HPDE6-E6E7 (cell line): ENCODE results near the gene ZNF527.
A peak's percentile ranks its signal among the peaks of the same experiment; 100 is the strongest.
"Not testable (repeated sequence)": the region's sequence is repeated elsewhere in the genome, so short reads cannot be mapped to it uniquely, and the experiment has no call there.

Experiments
- DNase-seq: peaks from one replicate; pipeline ENCODE4 v3.0.0; 2011; ENCODE audit warnings: missing footprints; ENCODE audit errors: extremely low spot score

ZNF527 gene

DNA sequence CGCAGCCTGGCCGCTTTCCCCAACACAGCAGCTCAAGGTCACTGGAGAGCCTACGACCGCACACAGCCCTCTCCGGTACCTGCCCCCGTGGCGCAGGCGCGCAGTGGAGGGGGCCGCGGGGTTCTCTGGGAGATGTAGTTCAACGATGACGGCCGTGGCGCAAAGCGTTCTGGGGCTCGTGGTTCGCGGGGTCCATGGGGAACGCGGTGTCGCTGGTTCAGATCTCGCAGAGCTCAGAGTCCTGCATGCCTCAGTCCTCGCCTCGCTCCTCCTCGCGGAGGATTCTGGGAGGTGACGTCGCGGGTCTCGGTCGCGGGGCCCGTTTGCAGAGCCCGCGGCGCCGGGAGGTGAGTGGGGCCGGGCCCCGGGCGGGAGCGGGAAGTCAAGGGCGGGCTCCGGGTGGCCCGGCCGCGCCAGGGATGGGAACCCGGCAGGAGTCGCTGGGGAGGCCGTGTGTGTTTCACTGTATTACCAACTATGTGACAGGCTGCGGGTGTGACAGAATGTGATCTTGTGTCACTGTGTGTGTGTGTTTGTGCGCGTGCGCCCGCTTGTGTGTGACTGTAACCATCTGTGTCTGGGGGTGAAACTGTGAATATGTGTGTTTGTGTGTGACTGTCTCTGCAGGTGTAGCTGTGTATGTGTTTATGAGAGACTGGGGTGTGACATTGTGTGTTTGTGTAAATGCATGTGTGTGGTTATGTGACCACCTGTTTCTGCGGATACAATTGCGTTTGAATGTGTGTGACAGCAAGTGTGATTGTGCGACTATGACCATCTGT is at the start of gene ZNF527:
Gene ZNF527 (plus strand): TSS at position 220 of the 782 bp plus-strand sequence. CDS start 3,100 bp downstream, outside the sequence.
- peak; percentile 95 for DNase-seq

DNA sequence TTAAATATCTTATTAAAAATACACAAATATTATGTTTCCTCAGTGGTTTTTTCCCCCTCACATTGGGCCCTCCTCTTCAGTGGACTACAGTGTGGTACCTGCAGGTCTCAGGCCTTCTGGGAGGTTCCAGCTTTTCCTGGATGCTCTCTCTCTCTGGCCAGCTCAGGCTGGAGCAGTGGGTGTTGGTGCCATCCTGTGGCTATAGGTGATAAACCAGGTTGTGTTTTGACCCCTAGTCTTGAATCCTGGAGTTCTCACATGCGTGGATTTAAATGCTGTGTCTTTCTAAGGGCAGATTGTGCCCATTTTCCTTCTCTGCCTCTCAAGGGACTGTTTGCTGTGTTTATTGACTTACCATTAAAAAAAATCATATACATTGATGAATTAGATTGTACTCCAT is 41.2 kb upstream of the ZNF527 start:
- peak; percentile 6 for DNase-seq

DNA sequence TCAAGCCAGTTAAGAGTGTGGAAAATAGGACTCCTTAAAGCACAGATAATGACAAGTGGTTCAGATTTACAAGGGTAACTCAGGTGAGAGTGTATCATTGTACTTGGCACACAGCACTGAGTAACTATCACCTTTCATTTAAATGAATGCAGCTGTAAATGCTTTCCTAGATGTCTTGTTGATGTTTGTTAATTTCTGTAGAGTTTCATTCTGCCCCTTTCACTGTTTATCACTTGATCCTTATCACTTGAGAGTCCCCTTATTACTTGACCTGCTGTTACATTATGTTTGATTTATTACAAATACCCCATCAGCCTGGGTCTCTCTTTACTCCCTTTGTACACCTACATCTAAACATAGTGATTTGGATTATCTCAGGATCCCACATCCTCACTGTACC is 38.1 kb upstream of the ZNF527 start:
- DNase-seq: no peak

DNA sequence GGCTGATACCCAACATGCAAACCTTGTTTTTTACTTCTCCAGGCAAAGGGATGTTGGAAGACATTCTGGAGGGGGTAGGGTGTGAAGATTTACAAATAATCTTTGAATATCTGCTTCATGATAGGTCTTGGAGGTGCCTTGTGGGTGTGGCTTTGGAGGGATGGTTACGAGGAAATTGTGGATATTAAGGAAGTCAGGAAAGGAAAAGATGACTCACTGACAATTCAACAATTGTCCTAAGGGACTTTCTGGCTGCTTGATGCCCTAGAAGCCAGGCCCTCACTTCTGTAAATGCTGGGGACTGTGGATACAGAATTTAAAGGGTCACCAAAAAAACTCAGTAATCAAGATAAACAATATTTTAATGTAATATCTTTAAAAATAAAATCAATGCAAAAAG is 37.4 kb upstream of the ZNF527 start:
- no peak for DNase-seq

DNA sequence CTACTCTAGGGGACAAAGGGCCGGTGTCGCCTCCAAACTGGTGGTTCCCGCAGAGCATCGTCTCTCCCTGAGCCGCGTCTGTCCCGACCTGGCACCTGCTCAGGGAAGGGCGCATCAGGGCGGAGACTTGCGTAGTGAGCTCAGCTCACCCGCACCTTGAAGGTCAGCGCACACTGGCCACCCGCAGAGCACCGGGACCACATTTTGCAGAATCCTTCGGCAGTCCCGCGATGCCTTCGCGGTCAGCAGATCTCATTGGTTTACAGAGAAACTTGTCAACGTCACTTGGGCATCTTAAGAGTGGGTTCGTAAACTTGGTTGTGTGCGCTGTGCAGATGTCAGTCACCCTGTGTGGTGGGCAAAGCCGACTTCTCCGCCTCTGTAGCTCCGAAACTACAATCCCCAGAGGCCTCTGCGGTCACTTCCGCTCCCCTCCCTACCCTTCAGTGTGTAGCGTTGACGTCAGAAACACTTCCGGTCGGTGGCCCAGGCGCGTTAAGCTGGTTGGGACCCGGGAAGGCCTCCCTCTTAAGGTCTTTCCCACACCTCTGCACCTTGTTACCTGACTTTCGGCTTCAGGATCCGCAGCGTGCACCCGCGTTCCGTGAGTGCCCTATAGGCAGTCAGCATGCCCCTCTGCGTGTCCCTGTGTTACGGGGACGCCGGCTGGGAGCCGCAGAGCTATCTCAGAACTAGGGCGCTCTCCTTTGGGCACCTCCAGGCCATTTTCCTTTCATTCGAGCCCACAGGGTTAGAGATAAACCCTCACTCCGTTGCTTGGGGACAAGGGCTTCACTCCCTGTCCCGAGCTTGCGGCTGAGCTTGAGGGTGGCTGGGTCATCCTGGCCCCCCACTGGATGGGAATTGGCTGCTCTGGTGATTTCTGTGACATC is 36.5 kb upstream of the ZNF527 start:
- peak; percentile 90 for DNase-seq

DNA sequence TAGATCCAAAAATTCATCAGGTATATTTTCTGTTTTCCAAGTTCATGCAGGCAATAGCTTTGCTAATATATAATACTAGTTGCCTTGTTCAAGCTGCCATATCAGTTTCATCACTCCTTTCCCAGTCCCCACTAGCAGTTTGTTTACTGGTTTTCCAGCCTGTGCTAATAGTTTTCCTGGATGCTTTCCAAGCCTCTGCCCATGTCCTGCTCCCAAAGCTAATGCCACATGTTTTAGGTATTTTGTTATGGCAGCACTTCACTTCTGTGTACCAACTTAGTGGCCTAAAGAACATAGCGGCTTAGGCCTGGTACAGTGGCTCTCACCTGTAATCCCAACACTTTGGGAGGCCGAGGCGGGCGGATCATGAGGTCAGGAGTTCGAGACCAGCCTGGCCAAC is 28.1 kb upstream of the ZNF527 start:
- DNase-seq: no peak

DNA sequence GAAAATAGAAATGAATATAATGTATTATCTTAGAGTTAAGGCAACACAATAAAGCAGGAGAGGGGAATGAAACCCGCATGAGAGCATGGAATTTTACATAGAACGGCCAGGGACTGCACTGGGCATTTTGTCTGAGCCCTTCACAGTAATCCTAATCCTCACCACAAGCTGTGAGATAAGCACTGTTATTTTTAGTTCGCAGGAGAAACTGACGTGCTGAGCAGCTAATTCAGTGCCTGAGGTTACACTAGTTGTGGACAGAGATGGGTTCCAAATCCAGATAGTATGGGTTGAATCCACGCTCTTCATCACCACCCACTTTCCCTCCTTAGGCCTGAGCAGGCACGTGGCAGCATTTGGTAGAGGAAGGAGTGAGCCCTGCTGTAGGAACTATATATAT is 24.8 kb upstream of the ZNF527 start:
- DNase-seq: no peak

DNA sequence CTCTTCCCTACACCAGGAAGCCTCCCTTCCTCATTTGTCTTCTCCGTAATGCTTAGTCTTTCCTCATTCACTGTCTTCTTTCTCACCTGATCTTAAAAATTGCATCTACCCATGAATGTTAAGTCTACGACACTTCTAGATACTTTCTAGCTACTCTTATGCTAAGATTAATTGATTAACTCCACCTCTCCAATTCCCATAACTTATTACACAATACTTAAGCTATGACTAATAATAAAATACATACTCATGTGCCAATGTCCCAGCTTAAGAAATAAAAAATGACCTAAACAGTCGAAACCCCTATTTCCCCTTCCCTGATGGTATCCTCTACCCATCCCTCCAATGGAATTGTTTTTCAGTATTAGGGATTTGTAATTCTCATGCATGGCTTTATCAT is 22.8 kb upstream of the ZNF527 start:
- DNase-seq: no peak

DNA sequence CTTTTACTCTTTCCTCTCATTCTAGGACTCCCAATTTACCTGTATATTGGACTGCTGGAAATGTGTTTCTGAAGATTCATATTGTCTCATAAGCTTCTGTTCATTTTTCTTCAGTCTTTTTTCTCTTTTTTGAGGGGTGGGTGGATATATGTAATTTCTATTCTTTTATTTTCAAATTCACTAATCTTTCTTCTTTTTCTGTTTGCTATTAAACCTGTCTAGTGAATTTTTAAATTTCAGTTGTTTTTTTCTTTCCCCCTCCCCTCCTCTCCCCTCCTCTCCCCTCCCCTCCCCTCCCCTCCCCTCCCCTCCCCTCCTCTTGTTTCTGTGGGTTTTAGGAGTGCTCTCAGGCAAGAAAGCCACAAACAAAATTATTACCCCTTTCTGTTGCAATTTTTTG is 16.9 kb upstream of the ZNF527 start:
- DNase-seq: no peak

DNA sequence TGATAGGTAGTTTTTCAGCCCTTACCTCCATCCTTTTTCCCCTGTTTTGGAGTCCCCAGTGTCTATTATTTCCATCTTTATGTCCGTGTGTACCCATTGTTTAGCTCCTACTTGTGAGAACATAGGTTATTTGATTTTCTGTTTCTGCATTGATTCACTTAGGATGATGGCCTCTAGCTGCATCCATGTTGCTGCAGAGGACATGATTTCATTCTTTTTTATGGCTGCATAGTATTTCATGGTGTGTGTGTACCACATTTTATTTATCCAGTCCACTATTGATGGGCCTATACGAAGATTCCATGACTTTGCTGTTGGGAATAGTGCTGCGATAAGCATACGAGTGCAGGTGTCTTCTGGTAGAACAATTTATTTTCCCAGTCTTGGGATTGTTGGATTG is 15.0 kb upstream of the ZNF527 start:
- no peak for DNase-seq

DNA sequence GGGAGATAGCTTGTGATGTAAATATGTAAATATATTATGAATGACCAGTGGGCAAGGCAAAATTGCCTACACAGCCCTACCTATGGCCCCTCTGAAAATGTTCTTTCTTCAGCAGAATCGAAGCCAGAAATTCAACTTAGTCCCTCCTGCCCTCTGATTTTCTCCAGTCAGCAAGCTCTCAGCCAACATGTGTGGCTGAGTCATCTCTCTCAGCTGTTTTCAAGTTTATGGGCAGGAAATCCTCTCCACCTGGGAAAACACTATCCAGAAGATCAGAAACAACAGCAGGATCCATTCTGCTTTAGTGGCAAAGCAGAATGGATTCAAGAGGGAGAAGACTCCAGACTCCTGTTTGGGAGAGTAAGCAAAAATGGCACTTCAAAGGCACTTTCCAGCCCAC is 8.9 kb upstream of the ZNF527 start:
- no peak for DNase-seq

DNA sequence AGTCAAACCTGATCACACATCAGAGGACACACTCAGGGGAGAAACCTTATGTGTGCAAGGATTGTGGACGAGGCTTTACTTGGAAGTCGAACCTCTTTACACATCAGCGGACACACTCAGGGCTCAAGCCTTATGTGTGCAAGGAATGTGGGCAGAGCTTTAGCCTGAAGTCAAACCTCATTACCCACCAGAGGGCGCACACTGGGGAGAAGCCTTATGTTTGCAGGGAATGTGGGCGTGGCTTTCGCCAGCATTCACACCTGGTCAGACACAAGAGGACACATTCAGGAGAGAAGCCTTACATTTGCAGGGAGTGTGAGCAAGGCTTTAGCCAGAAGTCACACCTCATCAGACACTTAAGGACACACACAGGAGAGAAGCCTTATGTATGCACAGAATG is 8.2 kb upstream of the ZNF527 start:
- DNase-seq: no peak

DNA sequence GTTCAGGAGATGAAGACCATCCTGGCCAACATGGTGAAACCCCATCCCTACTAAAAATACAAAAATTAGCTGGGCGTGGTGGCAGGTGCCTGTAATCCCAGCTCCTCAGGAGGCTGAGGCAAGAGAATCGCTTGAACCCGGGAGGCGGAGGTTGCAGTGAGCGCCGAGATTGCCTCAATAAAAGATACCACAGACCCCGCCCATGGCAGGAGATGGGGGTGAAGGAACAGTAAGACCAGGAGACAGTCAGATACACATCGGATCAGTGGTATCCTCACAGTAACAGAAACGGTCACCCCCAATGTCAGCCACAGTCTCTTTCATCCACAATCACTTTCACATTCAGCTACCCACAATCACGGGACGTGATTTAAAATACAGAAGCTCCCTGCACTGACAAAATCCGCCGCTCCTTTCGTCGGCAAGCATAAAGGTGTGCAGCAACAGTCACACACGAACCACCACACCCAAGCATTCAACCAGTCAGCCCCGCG is 466 bp upstream of the ZNF527 start:
- not testable (repeated sequence) for DNase-seq

DNA sequence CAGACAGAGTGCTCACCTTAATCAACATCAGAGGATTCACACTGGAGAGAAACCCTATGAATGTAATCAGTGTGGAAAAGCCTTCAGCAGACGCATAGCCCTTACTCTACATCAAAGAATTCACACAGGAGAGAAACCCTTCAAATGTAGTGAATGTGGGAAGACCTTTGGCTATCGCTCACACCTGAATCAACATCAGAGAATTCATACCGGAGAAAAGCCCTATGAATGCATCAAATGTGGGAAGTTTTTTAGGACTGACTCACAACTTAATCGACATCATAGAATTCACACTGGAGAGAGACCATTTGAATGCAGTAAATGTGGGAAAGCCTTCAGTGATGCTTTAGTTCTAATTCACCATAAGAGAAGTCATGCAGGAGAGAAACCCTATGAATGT is 18.3 kb downstream of the ZNF527 start:
- no peak for DNase-seq

DNA sequence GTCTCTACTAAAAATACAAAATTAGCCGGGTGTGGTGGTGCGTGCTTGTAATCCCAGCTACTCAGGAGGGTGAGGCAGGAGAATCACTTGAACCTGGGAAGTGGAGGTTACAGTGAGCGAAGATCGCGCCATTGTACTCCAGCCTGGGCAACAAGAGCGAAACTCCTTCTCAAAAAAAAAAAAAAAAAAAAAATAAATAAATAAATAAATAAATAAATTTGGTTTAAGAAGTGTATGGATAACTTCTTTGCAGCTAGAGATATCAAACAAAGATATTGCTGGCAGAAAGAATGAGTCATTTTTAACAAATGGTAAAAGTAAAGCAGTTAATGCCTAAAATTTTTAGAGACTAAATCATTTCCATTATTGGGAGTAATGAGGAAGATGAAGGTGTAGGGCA is 20.5 kb downstream of the ZNF527 start:
- not testable (repeated sequence) for DNase-seq

DNA sequence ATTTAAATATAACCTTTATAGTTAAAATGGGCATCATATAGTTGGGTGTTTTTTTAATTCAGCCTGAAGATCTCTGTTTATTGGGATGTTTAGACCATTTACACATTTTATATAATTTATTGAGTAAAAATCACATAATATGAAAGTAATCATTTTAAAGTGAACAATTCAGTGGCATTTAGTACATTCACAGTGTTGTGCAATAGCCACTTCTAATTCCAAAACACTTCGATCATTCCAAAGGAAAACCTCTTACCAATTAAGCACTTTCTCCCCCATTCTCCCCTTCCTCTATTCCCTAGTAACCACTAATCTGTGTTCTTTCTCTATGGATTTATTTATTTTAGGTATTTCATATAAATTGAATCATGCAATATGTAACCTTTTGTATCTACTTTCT is 30.2 kb downstream of the ZNF527 start:
- no peak for DNase-seq

DNA sequence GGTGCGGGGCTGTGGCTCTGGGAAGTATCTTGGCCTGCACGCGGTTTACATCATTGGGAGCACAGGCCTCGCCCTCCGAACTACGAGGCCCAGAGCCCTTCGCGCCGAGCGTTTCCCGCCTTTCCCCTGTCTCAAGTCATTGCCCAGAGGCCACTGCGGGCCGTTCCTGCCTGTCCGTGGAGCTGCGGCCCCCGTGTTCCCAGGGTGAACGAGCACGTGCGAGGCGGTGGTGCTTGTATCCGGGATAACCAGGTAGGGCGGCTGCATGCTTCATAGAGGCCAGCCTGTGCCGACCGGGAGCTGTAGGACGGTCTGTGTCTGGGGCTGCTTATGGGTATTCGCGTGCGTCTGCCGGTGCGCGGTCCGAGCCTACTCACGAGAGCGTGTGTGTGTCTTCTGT is 32.5 kb downstream of the ZNF527 start:
- DNase-seq: no peak

DNA sequence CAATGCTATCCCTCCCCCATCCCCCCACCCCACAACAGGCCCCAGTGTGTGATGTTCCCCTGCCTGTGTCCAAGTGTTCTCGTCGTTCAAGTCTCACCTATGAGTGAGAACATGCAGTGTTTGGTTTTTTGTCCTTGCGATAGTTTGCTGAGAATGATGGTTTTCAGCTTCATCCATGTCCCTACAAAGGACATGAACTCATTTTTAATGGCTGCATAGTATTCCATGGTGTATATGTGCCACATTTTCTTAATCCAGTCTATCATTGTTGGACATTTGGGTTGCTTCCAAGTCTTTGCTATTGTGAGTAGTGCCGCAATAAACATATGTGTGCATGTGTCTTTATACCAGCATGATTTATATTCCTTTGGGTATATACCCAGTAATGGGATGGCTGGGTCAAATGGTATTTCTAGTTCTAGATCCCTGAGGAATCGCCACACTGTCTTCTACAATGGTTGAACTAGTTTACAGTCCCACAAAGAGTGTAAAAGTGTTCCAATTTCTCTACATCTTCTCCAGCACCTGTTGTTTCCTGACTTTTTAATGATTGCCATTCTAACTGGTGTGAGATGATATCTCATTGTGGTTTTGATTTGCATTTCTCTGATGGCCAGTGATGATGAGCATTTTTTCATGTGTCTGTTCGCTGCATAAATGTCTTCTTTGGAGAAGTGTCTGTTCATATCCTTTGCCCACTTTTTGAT is 35.4 kb downstream of the ZNF527 start:
- DNase-seq: not testable (repeated sequence)

DNA sequence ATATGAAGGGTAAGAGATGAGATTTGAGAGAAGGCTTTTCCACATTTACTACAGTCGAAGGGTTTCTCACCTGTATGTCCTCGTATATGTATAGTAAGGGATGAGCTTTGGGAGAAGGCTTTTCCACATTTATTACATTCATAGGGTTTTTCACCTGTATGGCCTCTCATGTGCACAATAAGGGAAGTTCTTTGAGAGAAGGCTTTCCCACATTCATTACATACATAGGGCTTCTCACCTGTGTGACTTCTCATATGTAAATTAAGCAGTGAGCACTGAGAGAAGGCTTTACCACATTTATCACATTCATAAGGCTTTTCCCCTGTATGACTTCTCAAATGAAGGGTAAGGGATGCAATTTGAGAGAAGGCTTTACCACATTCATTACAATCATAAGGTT is 41.8 kb downstream of the ZNF527 start:
- DNase-seq: no peak

DNA sequence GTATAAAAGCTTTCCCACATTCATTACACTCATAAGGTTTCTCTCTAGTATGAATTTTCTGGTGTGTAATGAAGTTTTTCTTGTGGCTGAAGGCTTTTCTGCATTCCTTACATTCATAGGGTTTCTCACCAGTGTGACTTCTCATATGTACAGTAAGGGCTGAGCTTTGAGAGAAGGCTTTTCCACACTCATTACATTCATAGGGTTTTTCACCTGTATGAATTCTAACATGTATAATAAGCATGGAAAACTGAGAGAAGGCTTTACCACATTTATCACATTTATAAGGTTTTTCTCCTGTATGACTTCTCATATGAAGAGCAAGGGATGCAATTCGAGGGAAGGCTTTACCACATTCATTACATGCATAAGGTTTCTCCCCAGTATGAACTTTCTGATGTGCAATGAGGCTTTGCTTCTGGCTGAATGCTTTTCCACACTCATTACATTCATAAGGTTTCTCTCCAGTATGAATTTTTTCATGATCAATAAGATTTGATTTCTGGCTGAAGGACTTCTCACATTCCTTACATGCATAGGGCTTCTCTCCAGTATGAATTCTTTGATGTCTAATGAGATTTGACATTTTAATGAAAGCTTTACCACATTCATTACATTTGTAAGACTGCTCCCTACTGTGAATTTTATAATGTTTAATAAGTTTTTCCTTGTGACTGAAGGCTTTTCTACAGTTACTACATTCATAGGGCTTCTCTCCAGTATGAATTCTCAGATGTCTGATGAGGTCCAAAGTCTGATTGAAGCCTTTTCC is 42.6 kb downstream of the ZNF527 start:
- DNase-seq: no peak
